ENCODE results near the gene GSTM3. TPM values are rescaled to one million over a fixed set of nuclear protein-coding genes. Genes with fewer than 3 reads are reported as not detected.

Gene GSTM3
- total RNA-seq, 1 donor from 2014 or later: 59.2 TPM

GRCh38 chr1:109773900-109774485 is 33.2 kb upstream of the GSTM3 start:
- no peaks in the 10 kb centered on the region for H3K9me3 ChIP-seq
- no peak for DNase-seq (ENCODE audit: low spot score in 2 of 2)
- intact Hi-C loops (cut with DNase I): loop anchor here (1.0 to 5.0 kb wide), 3 partner anchors 37 to 228 kb away; no protein-coding TSS in a partner anchor
- no peak for TF ChIP-seq CTCF (IDR thresholded peaks at IDR 0.05)
- no peak overlapping the region for H3K27ac ChIP-seq
- no peak overlapping the region for H3K4me3 ChIP-seq
- no peaks in the 10 kb centered on the region for H3K27me3 ChIP-seq
- H3K4me1 ChIP-seq: peaks cover 0 to 4% of the 10 kb centered on the region in 2 donors
- no peaks in the 10 kb centered on the region for H3K36me3 ChIP-seq

DNA sequence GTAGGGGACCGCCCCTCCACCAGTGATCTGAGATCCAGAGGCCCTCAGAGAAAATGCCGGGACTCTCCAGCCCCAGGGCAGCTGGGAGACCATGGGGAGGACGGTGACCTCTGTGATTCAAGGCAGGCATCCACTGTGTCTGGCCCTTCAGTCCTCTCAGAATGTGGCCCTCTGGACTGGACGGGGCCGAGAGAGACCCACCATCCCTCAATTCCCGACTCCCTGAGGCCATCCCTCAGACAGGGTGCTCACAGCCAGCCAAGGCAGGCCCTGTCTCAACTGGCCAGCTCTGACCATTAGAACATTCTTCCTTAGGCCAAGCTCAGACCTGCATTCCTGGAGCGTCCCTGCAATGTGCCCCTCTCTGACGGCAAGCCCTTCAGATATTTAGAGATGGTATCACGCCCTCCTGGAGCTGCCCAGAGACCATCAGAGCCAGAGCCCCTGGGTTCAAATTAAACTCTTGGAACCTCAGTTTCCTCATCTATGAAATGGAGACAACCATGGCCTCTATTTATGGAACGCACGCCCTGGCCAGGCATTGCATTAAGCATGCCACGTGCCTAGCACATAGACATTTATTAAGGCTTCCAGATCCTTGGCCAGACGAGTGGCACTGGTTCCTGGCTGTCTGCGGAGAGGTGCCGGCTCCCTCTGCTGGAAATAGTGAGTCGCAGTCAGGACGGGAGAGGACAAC is 32.5 kb upstream of the GSTM3 start:
- Histone ChIP-seq H3K27ac (no peak overlapping the region), H3K27me3 (no peaks in the 10 kb centered on the region)
- intact Hi-C loops (cut with DNase I): loop anchor here (1.0 to 5.0 kb wide), 3 partner anchors 36 to 227 kb away; no protein-coding TSS in a partner anchor

GRCh38 chr1:109772658-109773202 is 31.9 kb upstream of the GSTM3 start:
- Histone ChIP-seq H3K27me3 (no peaks in the 10 kb centered on the region), H3K4me3 (no peak overlapping the region), H3K9me3 (no peaks in the 10 kb centered on the region), H3K27ac (no peak overlapping the region), H3K4me1 (peaks cover 0 to 4% of the 10 kb centered on the region in 2 donors), H3K36me3 (no peaks in the 10 kb centered on the region)
- TF ChIP-seq CTCF (IDR thresholded peaks at IDR 0.05): no peak
- DNase-seq (ENCODE audit: low spot score in 2 of 2): no peak
- intact Hi-C loops (cut with DNase I): loop anchor here (1.0 to 5.0 kb wide), 3 partner anchors 35 to 226 kb away; no protein-coding TSS in a partner anchor

More for the DNA sequence above, 32.5 kb upstream of the GSTM3 start:
- peak; percentile 87 to 89 (median 88) for TF ChIP-seq CTCF (IDR thresholded peaks at IDR 0.05)
- no peaks in the 10 kb centered on the region for H3K9me3 ChIP-seq
- H3K4me1 ChIP-seq: peaks cover 0 to 4% of the 10 kb centered on the region in 2 donors
- peak; percentile 53 to 91 for DNase-seq (ENCODE audit: low spot score in 2 of 2)
- no peaks in the 10 kb centered on the region for H3K36me3 ChIP-seq
- no peak overlapping the region for H3K4me3 ChIP-seq

DNA sequence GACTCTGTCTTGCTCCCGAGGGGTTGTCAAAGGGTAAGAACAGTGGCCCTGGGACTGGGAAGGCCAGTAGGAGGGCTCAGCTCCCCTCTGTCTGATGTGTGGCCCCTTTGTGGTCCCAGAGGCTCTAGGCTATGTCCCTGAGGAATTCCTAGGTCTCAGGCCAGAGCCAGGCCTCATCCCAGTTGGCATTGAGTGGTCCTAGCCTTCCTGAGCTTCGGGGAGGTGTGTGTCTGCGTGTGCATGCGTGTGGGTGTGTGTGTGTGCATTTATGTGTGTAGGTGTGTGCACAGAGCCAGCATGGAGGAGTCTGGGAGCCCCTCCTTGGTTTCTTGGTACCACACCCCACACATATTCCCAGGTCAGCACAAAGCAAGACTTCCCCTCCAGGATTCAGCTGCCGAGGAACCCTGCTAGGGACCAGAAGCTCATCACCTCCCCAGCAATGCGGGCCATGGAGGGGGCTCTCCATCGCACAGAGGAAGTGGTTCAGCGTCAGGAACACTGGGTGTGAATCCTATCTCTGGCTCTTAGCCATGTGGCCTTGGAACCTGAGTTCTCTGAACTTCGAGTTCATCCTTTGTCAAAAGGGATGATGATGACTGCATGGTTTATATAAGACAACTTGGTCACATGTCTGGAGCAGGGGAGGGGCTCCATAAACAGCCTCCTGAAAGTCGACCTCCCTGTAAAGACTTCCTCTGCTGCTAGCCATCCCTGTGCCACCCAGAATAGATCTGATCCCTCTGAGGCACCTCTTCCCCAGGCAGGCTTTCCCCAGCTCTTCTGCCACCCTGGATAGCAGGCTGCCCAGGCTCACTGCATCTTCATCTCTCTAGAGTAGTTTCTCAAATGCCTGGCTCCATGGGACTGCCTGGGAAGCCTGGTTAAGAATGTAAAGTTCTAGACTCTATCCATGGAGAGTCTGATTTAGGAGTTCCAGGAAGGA is 31.1 kb upstream of the GSTM3 start:
- no peak for TF ChIP-seq CTCF (IDR thresholded peaks at IDR 0.05)
- intact Hi-C loops (cut with DNase I): loop anchor here (5.0 kb wide), 2 partner anchors 35 to 130 kb away; no protein-coding TSS in a partner anchor
- Histone ChIP-seq H3K36me3 (no peaks in the 10 kb centered on the region), H3K27ac (no peak overlapping the region), H3K9me3 (no peaks in the 10 kb centered on the region), H3K4me3 (no peak overlapping the region), H3K4me1 (peaks cover 0 to 6% of the 10 kb centered on the region in 2 donors), H3K27me3 (no peaks in the 10 kb centered on the region)
- DNase-seq (ENCODE audit: low spot score in 2 of 2): no peak

All from ascending aorta (tissue), 2 donors.